ENCODE data around the gene FSTL3. TPM values are rescaled to one million over a fixed set of nuclear protein-coding genes. Genes with fewer than 3 reads are reported as not detected.
"Not testable (repeated sequence)": the region's sequence is repeated elsewhere in the genome, so short reads cannot be mapped to it uniquely, and the experiment has no call there.

FSTL3 gene
- total RNA-seq, 1 experiment from 2014 or later: 29.1 TPM

GRCh38 chr19:729564-729963 is 53.4 kb downstream of the FSTL3 start:
- H3K4me2 ChIP-seq (ENCODE audit: low read length); BruUV-seq (replicated peaks); H3K79me2 ChIP-seq (ENCODE audit: insufficient read depth, low read length); POLR2A ChIA-PET; H3K4me1 ChIP-seq (ENCODE audit: control insufficient read depth in 1 of 2, insufficient read depth in 2 of 2, low read length in 2 of 2); H3K4me3 ChIP-seq (replicated peaks in 1 of 2; ENCODE audit: low read depth in 1 of 2, low read length in 2 of 2); RAD21 ChIA-PET (ENCODE audit: low non-redundant PET in 1 of 2, low total read pairs in 2 of 2, uncharacterized antibody in 2 of 2, unreplicated experiment in 2 of 2); H2AFZ ChIP-seq (ENCODE audit: low read depth, low read length, poor library complexity, severe bottlenecking); H3K27me3 ChIP-seq (ENCODE audit: insufficient read depth, low read length); CTCF ChIA-PET; ATAC-seq; H3K27ac ChIP-seq (ENCODE audit: low read depth, low read length); H4K20me1 ChIP-seq (ENCODE audit: insufficient read depth); intact Hi-C loops (cut with micrococcal nuclease); H3K36me3 ChIP-seq (ENCODE audit: control insufficient read depth in 1 of 2, insufficient read depth in 2 of 2, low read length in 2 of 2); H3K9ac ChIP-seq (ENCODE audit: low read length); H3K9me2 ChIP-seq (ENCODE audit: insufficient read depth); DNase-seq (ENCODE audit: low read depth, low spot score); H3K9me3 ChIP-seq (ENCODE audit: control insufficient read depth in 1 of 2, insufficient read depth in 1 of 2, low read depth in 1 of 2, low read length in 2 of 2): not testable (repeated sequence)

GRCh38 chr19:729965-730668 is 53.9 kb downstream of the FSTL3 start:
- H3K9ac ChIP-seq (ENCODE audit: low read length): no peak overlapping the region
- intact Hi-C loops (cut with micrococcal nuclease): no loop called here
- H3K4me1 ChIP-seq (ENCODE audit: control insufficient read depth in 1 of 2, insufficient read depth in 2 of 2, low read length in 2 of 2): no peaks in the 10 kb centered on the region
- H3K79me2 ChIP-seq (ENCODE audit: insufficient read depth, low read length): no peaks in the 10 kb centered on the region
- no peak overlapping the region for H3K4me3 ChIP-seq (replicated peaks in 1 of 2; ENCODE audit: low read depth in 1 of 2, low read length in 2 of 2)
- ATAC-seq (no peak), DNase-seq (ENCODE audit: low read depth, low spot score) (no peak)
- no peak overlapping the region for H2AFZ ChIP-seq (ENCODE audit: low read depth, low read length, poor library complexity, severe bottlenecking)
- H3K9me3 ChIP-seq (ENCODE audit: control insufficient read depth in 1 of 2, insufficient read depth in 1 of 2, low read depth in 1 of 2, low read length in 2 of 2): no peaks in the 10 kb centered on the region
- no peaks in the 10 kb centered on the region for H3K9me2 ChIP-seq (ENCODE audit: insufficient read depth)
- no TSS peak for BruUV-seq (replicated peaks)
- H3K27me3 ChIP-seq (ENCODE audit: insufficient read depth, low read length): no peaks in the 10 kb centered on the region
- no peak for TF ChIP-seq ZFX (IDR thresholded peaks at IDR 0.05)
- ChIA-PET CTCF (no interaction called here), RAD21 (ENCODE audit: low non-redundant PET in 1 of 2, low total read pairs in 2 of 2, uncharacterized antibody in 2 of 2, unreplicated experiment in 2 of 2) (interaction anchor here in 1 of 2 experiments (0.6 kb wide), 1 partner anchor 23 kb away, joined by 3 read pairs; no protein-coding TSS in a partner anchor), POLR2A (no interaction called here)
- no peaks in the 10 kb centered on the region for H4K20me1 ChIP-seq (ENCODE audit: insufficient read depth)
- no peaks in the 10 kb centered on the region; a peak in 1 of 4 replicates for H3K36me3 ChIP-seq (ENCODE audit: control insufficient read depth in 1 of 2, insufficient read depth in 2 of 2, low read length in 2 of 2)
- no peak overlapping the region for H3K27ac ChIP-seq (ENCODE audit: low read depth, low read length)
- H3K4me2 ChIP-seq (ENCODE audit: low read length): no peak overlapping the region

GRCh38 chr19:731000-731399 is 54.8 kb downstream of the FSTL3 start:
- H3K4me3 ChIP-seq (replicated peaks in 1 of 2; ENCODE audit: low read depth in 1 of 2, low read length in 2 of 2): no peak overlapping the region
- ChIA-PET POLR2A (no interaction called here), CTCF (interaction anchor here (1.0 kb wide), 1 partner anchor 147 kb away, joined by 4 read pairs; no protein-coding TSS in a partner anchor), RAD21 (ENCODE audit: low non-redundant PET in 1 of 2, low total read pairs in 2 of 2, uncharacterized antibody in 2 of 2, unreplicated experiment in 2 of 2) (no interaction called here)
- no peak overlapping the region for H3K27ac ChIP-seq (ENCODE audit: low read depth, low read length)
- H2AFZ ChIP-seq (ENCODE audit: low read depth, low read length, poor library complexity, severe bottlenecking): no peak overlapping the region
- no peak for ATAC-seq
- H3K36me3 ChIP-seq (ENCODE audit: control insufficient read depth in 1 of 2, insufficient read depth in 2 of 2, low read length in 2 of 2): no peaks in the 10 kb centered on the region; a peak in 1 of 4 replicates
- H3K9me3 ChIP-seq (ENCODE audit: control insufficient read depth in 1 of 2, insufficient read depth in 1 of 2, low read depth in 1 of 2, low read length in 2 of 2): no peaks in the 10 kb centered on the region
- DNase-seq (ENCODE audit: low read depth, low spot score): no peak
- no peaks in the 10 kb centered on the region for H4K20me1 ChIP-seq (ENCODE audit: insufficient read depth)
- no peak overlapping the region for H3K9ac ChIP-seq (ENCODE audit: low read length)
- BruUV-seq (replicated peaks): no TSS peak
- no peaks in the 10 kb centered on the region for H3K9me2 ChIP-seq (ENCODE audit: insufficient read depth)
- intact Hi-C loops (cut with micrococcal nuclease): no loop called here
- no peaks in the 10 kb centered on the region for H3K4me1 ChIP-seq (ENCODE audit: control insufficient read depth in 1 of 2, insufficient read depth in 2 of 2, low read length in 2 of 2)
- H3K4me2 ChIP-seq (ENCODE audit: low read length): no peak overlapping the region
- no peaks in the 10 kb centered on the region for H3K79me2 ChIP-seq (ENCODE audit: insufficient read depth, low read length)
- no peaks in the 10 kb centered on the region for H3K27me3 ChIP-seq (ENCODE audit: insufficient read depth, low read length)
- TF ChIP-seq FOSL1 (IDR thresholded peaks at IDR 0.05; ENCODE audit: low read depth) (no peak), ZFX (IDR thresholded peaks at IDR 0.05) (no peak), POLR2A (IDR thresholded peaks at IDR 0.05; ENCODE audit: borderline replicate concordance, extremely low read depth, insufficient read depth, insufficient read length) (no peak)
